Stimulated activated CD4-positive, alpha-beta T cell treated with anti-CD3 and anti-CD28 coated beads, Interleukin-1b, Interleukin-23, amount 100 ng/mL, for 4 hours (primary cell): ENCODE data around the gene OR10K2.

Experiments
- DNase-seq, 2 donors: peaks; one replicate each; pipeline ENCODE4 v3.0.0-alpha.2; 2020; ENCODE audit warnings: low read depth in 2 of 2

Gene OR10K2

DNA sequence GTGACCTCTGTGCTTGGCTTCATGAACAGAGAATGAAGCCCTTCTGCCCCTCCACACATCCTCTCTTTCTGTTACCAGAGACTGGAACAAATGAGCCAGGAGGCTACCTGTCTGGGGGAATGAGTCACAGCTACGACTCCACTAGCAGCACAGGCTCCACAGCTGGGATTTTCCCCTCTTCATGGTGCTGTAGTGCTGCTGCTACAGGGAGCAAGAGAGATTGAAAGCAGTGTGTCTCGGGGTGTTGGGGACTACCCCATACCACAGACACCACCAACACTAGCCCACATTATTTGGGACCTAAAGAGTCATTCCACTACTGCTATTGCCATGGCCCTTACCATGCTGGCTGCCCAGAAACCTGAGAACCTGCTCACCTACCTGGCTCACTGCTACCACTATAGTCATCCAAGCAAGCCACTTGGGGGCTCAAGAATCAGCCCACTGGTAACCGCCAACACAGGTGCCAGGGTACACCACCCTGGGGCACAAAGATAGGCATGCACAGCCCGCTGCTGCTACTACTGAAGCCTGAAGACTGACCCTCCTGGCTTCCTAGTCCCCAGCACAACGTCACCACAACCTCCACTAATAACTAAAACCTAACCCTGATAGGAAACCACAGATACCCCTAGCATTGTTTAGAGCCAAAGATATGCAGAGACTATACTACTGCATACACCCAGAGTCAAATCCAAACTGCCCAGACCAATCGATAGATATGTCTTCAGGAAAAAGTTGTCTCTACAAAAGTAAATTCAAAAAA lies 54.7 kb downstream of the OR10K2 start:
- no peak for DNase-seq
